LHCN-M2 (cell line): ENCODE data around the gene BCKDHB. TPM values are rescaled to one million over a fixed set of nuclear protein-coding genes. Genes with fewer than 3 reads are reported as not detected.
"Not testable (repeated sequence)": the region's sequence is repeated elsewhere in the genome, so short reads cannot be mapped to it uniquely, and the experiment has no call there.

Source experiments
- DNase-seq: peaks from one replicate; pipeline ENCODE4 v3.0.0-alpha.2; 2012; ENCODE audit warnings: low read depth
- polyA plus RNA-seq: library from polyadenylated mRNA; unstranded; fragments of >200 nt; gene quantifications from one replicate; pipeline ENCODE4 v1.2.1, GENCODE V29; 2012; ENCODE audit warnings: missing spikeins
- total RNA-seq: library from RNA; depleted of rRNA; stranded (reverse); fragments of >200 nt; gene quantifications from 2 replicates; pipeline ENCODE4 v1.2.3, GENCODE V29; 2014; rRNA removed

Gene BCKDHB
- 32.2 and 33.6 TPM in 2 replicates for total RNA-seq
- 9.0 TPM for polyA plus RNA-seq

GRCh38 chr6:80106418-80107235 is at the start of gene BCKDHB:
Gene BCKDHB, plus strand, starts transcription at chr6:80106671. Its CDS starts 23 bp downstream, at chr6:80106694.
- DNase-seq = peak; percentile 98

- no peak for DNase-seq
These were observed 45.7 kb upstream of the BCKDHB start for GRCh38 chr6:80060774-80061173.

- DNase-seq = not testable (repeated sequence)
These were observed 38.3 kb upstream of the BCKDHB start for GRCh38 chr6:80068146-80068545.

- DNase-seq = not testable (repeated sequence)
These were observed 36.0 kb upstream of the BCKDHB start for GRCh38 chr6:80070431-80070830.

- DNase-seq = no peak
These were observed 29.4 kb upstream of the BCKDHB start for GRCh38 chr6:80077067-80077466.

GRCh38 chr6:80088637-80089036 is 17.8 kb upstream of the BCKDHB start:
- no peak for DNase-seq

GRCh38 chr6:80091506-80091905 is 15.0 kb upstream of the BCKDHB start:
- no peak for DNase-seq

GRCh38 chr6:80094017-80094416 is 12.5 kb upstream of the BCKDHB start:
- DNase-seq = peak; percentile 11

- DNase-seq = no peak
These were observed 10.9 kb upstream of the BCKDHB start for GRCh38 chr6:80095600-80095999.

GRCh38 chr6:80098392-80098791 is 8.1 kb upstream of the BCKDHB start:
- no peak for DNase-seq

GRCh38 chr6:80104520-80104919 is 2.0 kb upstream of the BCKDHB start:
- no peak for DNase-seq

GRCh38 chr6:80105972-80106417 is 476 bp upstream of the BCKDHB start:
- DNase-seq = no peak

GRCh38 chr6:80122576-80122975 is 16.1 kb downstream of the BCKDHB start:
- DNase-seq = not testable (repeated sequence)

- peak; percentile 77 for DNase-seq
These were observed 20.3 kb downstream of the BCKDHB start for GRCh38 chr6:80126657-80127345.

GRCh38 chr6:80129485-80129884 is 23.0 kb downstream of the BCKDHB start:
- DNase-seq = no peak

GRCh38 chr6:80133020-80133419 is 26.5 kb downstream of the BCKDHB start:
- DNase-seq = peak; percentile 83

- no peak for DNase-seq
These were observed 27.6 kb downstream of the BCKDHB start for GRCh38 chr6:80134065-80134464.

GRCh38 chr6:80142586-80142985 is 36.1 kb downstream of the BCKDHB start:
- no peak for DNase-seq

- DNase-seq = peak; percentile 98
These were observed 37.0 kb downstream of the BCKDHB start for GRCh38 chr6:80143419-80143937.

GRCh38 chr6:80144753-80145315 is 38.4 kb downstream of the BCKDHB start:
- no peak for DNase-seq

GRCh38 chr6:80145509-80145908 is 39.0 kb downstream of the BCKDHB start:
- DNase-seq = peak; percentile 64

GRCh38 chr6:80145921-80146320 is 39.5 kb downstream of the BCKDHB start:
- DNase-seq = peak; percentile 51
